GM12874 (cell line): ENCODE results near the gene VMP1.

Experiments
- CTCF ChIP-seq: IDR thresholded peaks from 2 replicates; pipeline ENCODE4 v1.5.1; 2011; ENCODE audit warnings: low read depth, mild to moderate bottlenecking, control low read depth, low read length, moderate library complexity; ENCODE audit not compliant: insufficient read depth

VMP1 gene

GRCh38 chr17:59807892-59808509, 100.5 kb downstream of the VMP1 start:
- no peak for TF ChIP-seq CTCF

GRCh38 chr17:59810894-59811153, 103.4 kb downstream of the VMP1 start:
- no peak for TF ChIP-seq CTCF

- no peak for TF ChIP-seq CTCF
These were observed 103.8 kb downstream of the VMP1 start for GRCh38 chr17:59811209-59811608.

- no peak for TF ChIP-seq CTCF
These were observed 104.7 kb downstream of the VMP1 start for GRCh38 chr17:59812139-59812538.

GRCh38 chr17:59814276-59814675, 106.8 kb downstream of the VMP1 start:
- TF ChIP-seq CTCF, result no peak

DNA sequence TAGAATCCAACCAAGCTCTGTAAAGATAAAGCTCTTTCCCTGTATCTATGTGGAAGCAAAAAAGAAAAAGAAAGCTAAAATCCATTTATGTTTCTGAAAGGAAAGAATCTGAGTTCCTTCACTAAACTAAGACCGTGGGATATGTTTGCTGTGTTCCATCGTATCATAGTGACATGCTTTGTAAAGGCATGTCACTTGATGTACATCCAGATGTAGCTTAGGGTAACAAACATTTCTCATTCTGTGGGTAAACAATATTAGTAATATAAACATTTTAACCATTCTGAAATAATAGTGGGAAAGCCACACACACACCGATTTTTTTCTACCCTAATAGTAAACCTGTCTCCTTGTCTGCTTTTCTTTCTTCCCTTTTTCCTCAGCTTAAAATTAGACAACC, 107.2 kb downstream of the VMP1 start:
- no peak for TF ChIP-seq CTCF

DNA sequence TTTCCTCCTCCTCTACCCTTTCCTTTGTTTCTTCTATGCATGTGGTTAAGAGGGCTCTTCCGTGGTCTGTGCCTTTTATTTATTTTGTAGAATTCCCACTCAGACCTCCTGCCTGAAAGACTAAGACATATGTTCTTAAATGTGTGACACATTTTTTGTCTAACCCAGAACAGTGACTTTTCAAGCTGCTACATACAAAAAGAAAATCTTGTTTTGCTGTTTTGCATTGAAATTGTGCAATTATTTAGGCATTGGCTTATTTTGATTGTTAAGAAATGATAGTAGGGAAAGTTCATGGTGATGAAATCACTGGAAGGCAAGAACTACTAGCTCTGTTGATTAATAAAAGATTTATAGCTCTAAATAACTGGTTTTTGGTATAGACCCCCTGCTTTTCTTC, 108.5 kb downstream of the VMP1 start:
- no peak for TF ChIP-seq CTCF
